Measurements from ENCODE around the gene SEL1L. TPM values are rescaled to one million over a fixed set of nuclear protein-coding genes. Genes with fewer than 3 reads are reported as not detected.
"Not testable (repeated sequence)": the region's sequence is repeated elsewhere in the genome, so short reads cannot be mapped to it uniquely, and the experiment has no call there.

SEL1L gene
- polyA plus RNA-seq, 4 donors: 60.6 to 96.0 (median 76.5) TPM

DNA sequence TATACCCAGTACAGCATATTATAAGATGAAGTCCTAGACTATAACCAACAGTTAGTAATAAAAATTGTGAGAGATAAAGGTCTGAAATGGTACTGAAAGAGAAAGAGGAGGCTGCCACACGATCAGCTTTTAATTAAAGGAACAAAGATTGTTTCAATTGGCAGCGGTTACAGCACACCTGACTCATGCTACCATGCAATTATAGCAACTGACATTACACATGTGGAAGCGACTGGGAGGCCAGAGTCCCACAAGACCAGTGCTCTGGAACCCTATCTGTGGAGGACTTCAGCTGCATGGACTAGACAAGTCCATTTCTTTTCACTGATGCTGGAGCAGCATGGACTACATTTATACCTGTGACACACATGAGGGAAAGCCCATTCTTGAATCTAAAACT lies 55.2 kb downstream of the SEL1L start:
- no peak for DNase-seq (ENCODE audit: low read depth in 4 of 4, low spot score in 3 of 4)

- no peak for DNase-seq (ENCODE audit: low read depth in 4 of 4, low spot score in 3 of 4)
Measured at GRCh38 chr14:81476816-81477215, 56.8 kb downstream of the SEL1L start.

GRCh38 chr14:81474685-81475324 lies 58.8 kb downstream of the SEL1L start:
- no peak for DNase-seq (ENCODE audit: low read depth in 4 of 4, low spot score in 3 of 4)

GRCh38 chr14:81474148-81474492 lies 59.5 kb downstream of the SEL1L start:
- no peak for DNase-seq (ENCODE audit: low read depth in 4 of 4, low spot score in 3 of 4)

DNA sequence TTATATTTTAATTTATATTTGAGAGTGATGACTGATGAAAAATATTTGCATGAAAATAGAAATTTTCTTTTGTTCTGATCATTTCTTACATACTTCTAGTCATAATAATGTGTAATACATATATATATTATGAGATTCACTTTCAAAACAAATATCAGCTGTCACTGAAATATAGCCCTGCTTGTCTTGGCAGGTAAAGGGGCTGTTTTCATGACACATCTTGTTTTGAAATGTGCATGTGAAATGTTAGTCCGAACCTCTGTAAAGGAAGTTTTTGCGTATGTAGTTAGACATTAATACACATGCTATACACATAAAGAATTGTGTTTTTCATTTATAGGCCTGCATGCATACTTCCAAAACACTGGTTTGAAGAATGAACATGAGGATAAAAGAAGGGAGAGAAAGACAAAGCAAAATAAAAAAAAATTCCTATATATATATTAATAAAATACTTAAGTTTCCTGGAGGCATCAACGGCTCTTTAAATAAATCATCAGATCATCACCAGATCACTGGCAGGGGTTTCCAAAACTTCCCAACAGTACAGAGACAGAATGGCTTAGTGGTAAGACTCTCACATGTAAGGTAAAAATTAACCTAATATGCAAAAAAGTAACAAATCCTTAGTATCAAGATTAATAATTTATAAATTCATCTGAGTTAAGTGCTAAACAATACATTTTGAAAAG lies 60.1 kb downstream of the SEL1L start:
- DNase-seq (ENCODE audit: low read depth in 4 of 4, low spot score in 3 of 4): no peak

GRCh38 chr14:81472096-81472800 lies 61.4 kb downstream of the SEL1L start:
- DNase-seq (ENCODE audit: low read depth in 4 of 4, low spot score in 3 of 4): no peak

GRCh38 chr14:81471062-81471461 lies 62.6 kb downstream of the SEL1L start:
- no peak for DNase-seq (ENCODE audit: low read depth in 4 of 4, low spot score in 3 of 4)

GRCh38 chr14:81470557-81470826 lies 63.2 kb downstream of the SEL1L start:
- not testable (repeated sequence) for DNase-seq (ENCODE audit: low read depth in 4 of 4, low spot score in 3 of 4)

DNA sequence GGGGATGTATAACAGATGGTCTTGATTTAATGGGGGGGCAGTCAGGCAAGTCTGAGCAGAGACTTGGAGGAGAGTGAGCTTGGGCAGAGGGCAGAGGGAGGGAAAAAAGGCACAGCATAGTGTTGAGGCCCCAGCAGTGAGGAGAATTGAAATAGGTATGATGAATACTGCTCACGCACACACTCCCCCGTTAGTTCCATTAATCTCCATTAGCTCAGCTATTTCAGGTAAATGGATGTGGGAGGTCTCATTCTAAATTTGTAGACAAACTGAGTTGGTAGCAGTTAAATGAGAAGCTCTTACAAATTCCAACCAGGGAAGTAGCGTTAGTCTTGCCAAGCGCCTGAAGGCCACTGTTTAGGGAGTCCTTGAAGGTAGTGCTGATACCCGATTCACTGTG lies 66.8 kb downstream of the SEL1L start:
- no peak for DNase-seq (ENCODE audit: low read depth in 4 of 4, low spot score in 3 of 4)

DNA sequence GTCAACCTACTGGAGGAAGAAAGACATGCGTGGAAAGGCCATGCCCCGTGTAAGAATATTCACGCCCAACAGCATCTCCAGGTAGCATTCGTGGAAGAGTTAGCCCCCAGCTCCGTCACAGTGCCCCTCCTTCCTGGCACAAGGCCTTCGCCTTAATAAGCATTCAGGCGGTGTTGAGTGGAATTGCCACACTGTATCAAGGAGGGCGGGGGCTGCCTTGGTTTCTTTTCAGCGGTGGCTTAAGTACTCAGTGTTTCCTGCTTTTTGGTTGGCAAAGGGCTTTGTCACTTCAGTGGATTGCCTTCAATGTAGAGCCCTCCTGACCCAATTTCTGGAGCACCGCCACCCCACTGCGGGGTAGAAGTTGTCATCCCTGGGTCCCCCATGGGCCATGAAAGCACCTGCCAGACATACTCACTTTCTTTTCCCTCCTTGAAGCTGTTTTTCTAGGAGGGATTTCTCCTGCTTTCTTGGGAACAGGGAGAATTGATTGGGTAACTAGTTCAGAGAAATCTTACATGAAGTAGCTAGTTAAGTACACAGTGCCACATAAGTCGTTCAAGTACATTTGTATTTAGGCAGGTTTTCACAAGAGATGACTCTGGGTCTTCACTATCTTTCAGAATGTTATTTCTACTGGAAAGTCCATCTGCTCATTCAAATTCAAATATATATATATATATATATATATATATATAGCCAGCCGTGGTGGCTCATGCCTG lies 68.0 kb downstream of the SEL1L start:
- DNase-seq (ENCODE audit: low read depth in 4 of 4, low spot score in 3 of 4): no peak

DNA sequence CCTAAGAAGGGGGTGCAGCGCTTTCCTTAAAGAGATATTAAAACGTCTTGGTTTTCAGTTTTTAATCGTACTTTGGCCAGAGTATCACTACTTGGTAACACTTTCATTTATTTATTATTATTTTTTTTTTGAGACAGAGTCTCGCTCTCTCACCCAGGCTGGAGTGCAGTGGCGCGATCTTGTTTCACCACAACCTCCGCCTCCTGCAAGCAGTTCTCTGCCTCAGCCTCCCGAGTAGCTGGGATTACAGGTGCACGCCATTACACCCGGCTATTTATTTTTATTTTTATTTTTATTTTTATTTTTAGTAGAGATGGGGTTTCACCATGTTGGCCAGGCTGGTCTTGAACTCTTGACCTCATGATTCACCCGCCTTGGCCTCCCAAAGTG lies 68.7 kb downstream of the SEL1L start:
- DNase-seq (ENCODE audit: low read depth in 4 of 4, low spot score in 3 of 4): not testable (repeated sequence)

DNA sequence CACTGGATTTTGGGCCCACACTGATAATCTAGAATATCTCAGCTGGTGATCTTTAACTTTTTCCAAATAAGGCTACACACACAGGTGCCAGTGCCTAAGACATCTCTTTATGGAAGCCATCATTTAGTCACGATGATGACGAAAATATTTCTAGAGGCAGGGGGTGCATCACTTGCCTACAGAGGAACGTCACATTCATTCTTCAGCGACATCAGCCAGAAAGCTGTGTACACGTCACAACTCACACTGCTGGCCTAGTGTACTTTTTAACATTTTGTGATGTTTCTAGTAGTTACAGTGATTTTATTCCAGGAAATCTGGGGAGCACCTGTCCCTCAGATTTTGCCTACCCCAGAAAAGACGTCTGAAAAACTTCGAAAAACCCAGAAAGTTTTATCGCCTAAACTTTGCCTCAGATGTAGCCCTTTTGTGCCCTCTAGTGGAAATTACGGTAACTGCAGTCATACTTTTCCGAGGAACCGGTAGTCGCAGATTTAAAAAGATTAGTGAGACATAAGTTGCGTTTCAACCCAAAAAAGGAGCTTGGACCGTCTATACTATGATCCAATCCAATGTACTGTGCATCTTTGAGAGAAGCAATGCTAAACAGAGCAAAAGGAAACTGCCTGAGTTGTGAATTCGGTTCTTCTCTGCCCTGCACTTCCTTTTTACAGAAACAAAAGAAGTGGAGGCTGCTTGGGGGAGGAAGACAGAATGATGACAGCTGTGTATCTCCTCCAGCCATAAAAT lies 69.2 kb downstream of the SEL1L start:
- peak; percentile 57 to 70 (median 64) for DNase-seq (ENCODE audit: low read depth in 4 of 4, low spot score in 3 of 4)

- not testable (repeated sequence) for DNase-seq (ENCODE audit: low read depth in 4 of 4, low spot score in 3 of 4)
Measured at GRCh38 chr14:81462356-81462755, 71.3 kb downstream of the SEL1L start.

GRCh38 chr14:81459912-81460311 lies 73.7 kb downstream of the SEL1L start:
- DNase-seq (ENCODE audit: low read depth in 4 of 4, low spot score in 3 of 4): no peak

DNA sequence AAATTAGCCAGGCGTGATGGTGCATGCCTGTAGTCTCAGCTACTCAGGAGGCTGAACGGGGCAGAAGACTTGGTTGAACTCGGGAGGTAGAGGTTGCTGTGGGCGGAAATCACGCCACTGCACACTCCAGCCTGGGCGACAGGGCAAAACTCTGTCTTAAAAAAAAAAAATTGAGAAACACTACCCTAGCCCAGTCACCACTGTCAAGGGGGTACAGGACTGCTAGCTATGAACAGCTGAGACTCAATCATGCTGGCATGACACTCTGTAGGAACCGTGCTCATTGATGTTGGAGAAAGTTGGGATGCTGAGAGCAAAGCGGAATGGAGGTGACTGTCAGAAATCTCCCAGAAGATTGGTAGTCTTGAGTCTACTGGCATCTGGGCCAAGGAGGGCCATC lies 75.3 kb downstream of the SEL1L start:
- no peak for DNase-seq (ENCODE audit: low read depth in 4 of 4, low spot score in 3 of 4)

- DNase-seq (ENCODE audit: low read depth in 4 of 4, low spot score in 3 of 4): no peak
Measured at GRCh38 chr14:81455390-81455789, 78.3 kb downstream of the SEL1L start.

DNA sequence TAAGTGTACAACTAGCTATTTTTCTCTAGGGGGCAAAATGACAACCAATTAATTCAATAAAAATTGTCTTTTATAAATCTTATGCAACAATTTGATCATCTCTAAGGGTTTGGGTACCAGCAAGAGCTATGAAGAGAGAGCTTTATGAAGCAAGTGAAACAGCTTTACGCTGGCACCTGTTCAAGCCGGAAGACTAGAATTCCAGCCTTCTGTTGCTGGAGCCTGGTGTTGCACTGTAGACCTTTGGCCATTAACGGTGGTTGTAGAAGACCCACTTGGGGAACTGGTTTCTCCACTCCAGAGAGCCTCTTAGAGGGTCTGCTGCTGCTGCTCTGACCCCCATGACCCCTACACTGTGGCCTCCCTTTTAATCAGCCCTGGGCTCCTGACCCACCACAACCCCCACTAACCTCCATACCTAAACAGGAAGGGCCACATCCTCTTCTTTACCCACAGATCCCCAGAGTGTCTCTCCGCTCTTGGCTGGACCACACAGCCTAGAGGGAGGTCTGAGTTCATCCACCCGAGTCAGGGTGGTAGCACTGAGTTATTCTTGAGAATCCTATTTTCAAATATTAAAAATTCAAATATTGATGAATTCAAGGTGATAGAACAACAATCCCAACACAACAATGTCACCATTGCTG lies 79.0 kb downstream of the SEL1L start:
- DNase-seq (ENCODE audit: low read depth in 4 of 4, low spot score in 3 of 4): no peak

GRCh38 chr14:81453166-81453766 lies 80.4 kb downstream of the SEL1L start:
- no peak for DNase-seq (ENCODE audit: low read depth in 4 of 4, low spot score in 3 of 4)

DNA sequence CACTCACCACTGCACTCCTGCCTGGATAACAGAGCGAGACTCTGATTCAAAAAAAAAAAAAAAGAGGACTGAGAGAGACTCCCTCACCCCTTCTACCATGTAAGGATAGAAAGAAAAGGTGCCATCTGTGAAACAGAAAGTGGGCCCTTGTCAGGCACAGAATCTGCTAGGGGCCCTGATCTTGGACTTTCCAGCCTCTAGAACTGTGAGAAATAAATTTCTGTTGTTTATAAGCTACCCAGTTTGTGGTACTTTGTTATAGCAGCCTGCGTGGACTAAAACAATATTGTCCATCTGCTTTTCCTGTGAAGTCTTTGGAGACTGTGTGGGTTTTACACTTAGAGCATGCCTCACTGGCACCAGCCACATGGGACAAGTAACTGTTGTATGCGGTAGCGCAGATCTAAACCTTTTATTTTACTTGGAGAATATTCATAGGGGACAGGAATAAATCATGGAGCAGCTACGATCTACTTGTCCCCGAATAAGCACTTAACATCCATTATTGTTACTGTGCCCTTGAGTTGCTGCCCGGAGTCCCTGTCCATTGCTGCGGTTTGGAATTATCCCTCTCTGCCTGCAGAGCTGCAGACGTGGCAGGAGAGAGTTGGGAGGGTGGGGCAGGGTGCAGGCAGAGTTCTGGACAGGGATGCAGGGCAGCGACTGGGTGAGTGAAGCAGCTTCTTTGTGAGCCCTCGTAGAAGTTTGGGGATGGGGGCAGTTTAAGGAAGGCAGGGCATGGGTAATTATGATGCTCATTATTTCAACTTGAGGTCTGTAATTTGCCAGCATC lies 81.1 kb downstream of the SEL1L start:
- no peak for DNase-seq (ENCODE audit: low read depth in 4 of 4, low spot score in 3 of 4)

Measured in left renal pelvis (tissue), 4 donors.